NCI-H1105 (cell line): ENCODE measurements around the gene SPANXN4.

Source experiments
- DNase-seq: peaks from one replicate; lab custom pipeline; 2025; lab: John Stamatoyannopoulos, UW

The SPANXN4 gene

GRCh38 chrX:143025628-143026027 is at the start of gene SPANXN4:
TSS of gene SPANXN4 (plus strand) at chrX:143025928. CDS start at chrX:143026015, 87 bp downstream.
- no peak for DNase-seq

GRCh38 chrX:142977128-142977914 is 48.4 kb upstream of the SPANXN4 start:
- DNase-seq, result no peak

- DNase-seq, result no peak
Measured at GRCh38 chrX:142978130-142978684, 47.5 kb upstream of the SPANXN4 start.

- no peak for DNase-seq
Measured at GRCh38 chrX:142982679-142983078, 43.0 kb upstream of the SPANXN4 start.

- no peak for DNase-seq
Measured at GRCh38 chrX:142994988-142995387, 30.7 kb upstream of the SPANXN4 start.

GRCh38 chrX:142998447-142999198 is 27.1 kb upstream of the SPANXN4 start:
- no peak for DNase-seq

- no peak for DNase-seq
Measured at GRCh38 chrX:142999199-142999701, 26.5 kb upstream of the SPANXN4 start.

- no peak for DNase-seq
Measured at GRCh38 chrX:143002206-143002605, 23.5 kb upstream of the SPANXN4 start.

GRCh38 chrX:143017272-143017671 is 8.5 kb upstream of the SPANXN4 start:
- no peak for DNase-seq

- DNase-seq, result no peak
Measured at GRCh38 chrX:143027275-143027674, 1.5 kb downstream of the SPANXN4 start.

- DNase-seq, result no peak
Measured at GRCh38 chrX:143047511-143047910, 21.8 kb downstream of the SPANXN4 start.

- DNase-seq, result no peak
Measured at GRCh38 chrX:143058120-143058519, 32.4 kb downstream of the SPANXN4 start.

GRCh38 chrX:143081231-143081630 is 55.5 kb downstream of the SPANXN4 start:
- no peak for DNase-seq

GRCh38 chrX:143082537-143082936 is 56.8 kb downstream of the SPANXN4 start:
- DNase-seq, result no peak
